Glutamatergic neuron (in vitro differentiated cells): Measurements from ENCODE around the gene CCL27. TPM values are rescaled to one million over a fixed set of nuclear protein-coding genes. Genes with fewer than 3 reads are reported as not detected.

Source experiments
- DNase-seq: peaks from one replicate; pipeline ENCODE4 v3.0.0; 2022
- H3K27ac Mint-ChIP-seq: one replicate; pipeline ENCODE4 v1.8.0; 2020; ENCODE audit warnings: mild to moderate bottlenecking, mixed read lengths, inconsistent platforms; ENCODE audit not compliant: unreplicated experiment
- H3K27me3 Mint-ChIP-seq: one replicate; pipeline ENCODE4 v1.8.0; 2020; ENCODE audit warnings: mild to moderate bottlenecking, moderate library complexity, mixed read lengths, inconsistent platforms; ENCODE audit not compliant: unreplicated experiment
- H3K36me3 Mint-ChIP-seq: one replicate; pipeline ENCODE4 v1.8.0; 2020; ENCODE audit warnings: mild to moderate bottlenecking, mixed read lengths, inconsistent platforms; ENCODE audit not compliant: unreplicated experiment
- H3K4me1 Mint-ChIP-seq: one replicate; pipeline ENCODE4 v1.8.0; 2020; ENCODE audit warnings: mild to moderate bottlenecking, low read depth, mixed read lengths, inconsistent platforms; ENCODE audit not compliant: unreplicated experiment
- H3K4me3 Mint-ChIP-seq: one replicate; pipeline ENCODE4 v1.8.0; 2020; ENCODE audit warnings: mild to moderate bottlenecking, mixed read lengths, inconsistent platforms; ENCODE audit not compliant: unreplicated experiment
- H3K9me3 Mint-ChIP-seq: one replicate; pipeline ENCODE4 v1.8.0; 2020; ENCODE audit warnings: mild to moderate bottlenecking, moderate library complexity, mixed read lengths, inconsistent platforms; ENCODE audit not compliant: unreplicated experiment
- CTCF ChIP-seq: fragments of 200-600 bp; sonication (generic); IDR thresholded peaks from one replicate; pipeline ENCODE4 v1.5.0; 2021; ENCODE audit not compliant: partially characterized antibody, unreplicated experiment
- total RNA-seq: library from RNA; stranded (reverse); fragmentation: NEBNext Ultra II Directional; extraction: Animal tissue kit (Norgen Biotek cat#: 25700); gene quantifications from one replicate; pipeline ENCODE4 v1.2.1, GENCODE V29; 2021; ENCODE audit not compliant: unreplicated experiment

CCL27 gene
- total RNA-seq, 1 donor from 2014 or later, result 1.7 TPM

- Mint-ChIP-seq H3K27ac (peak overlapping the region; percentile 88), H3K9me3 (peaks cover 10% of the 10 kb centered on the region), H3K27me3 (peaks cover 7% of the 10 kb centered on the region), H3K4me1 (peaks cover 4% of the 10 kb centered on the region), H3K4me3 (peak overlapping the region; percentile 94), H3K36me3 (peaks cover 5% of the 10 kb centered on the region)
- peak; percentile 52 for TF ChIP-seq CTCF
- DNase-seq, result peak; percentile 83
Measured at GRCh38 chr9:34664281-34665066, 2.0 kb upstream of the CCL27 start.

GRCh38 chr9:34663303-34663605, 797 bp upstream of the CCL27 start:
- Mint-ChIP-seq H3K9me3 (peaks cover 8% of the 10 kb centered on the region), H3K27me3 (peaks cover 7% of the 10 kb centered on the region), H3K4me3 (no peak overlapping the region), H3K27ac (no peak overlapping the region), H3K36me3 (no peaks in the 10 kb centered on the region), H3K4me1 (peaks cover 6% of the 10 kb centered on the region)
- TF ChIP-seq CTCF, result no peak
- no peak for DNase-seq

GRCh38 chr9:34659592-34660253, 2.7 kb downstream of the CCL27 start:
- Mint-ChIP-seq H3K4me3 (no peak overlapping the region), H3K4me1 (peaks cover 16% of the 10 kb centered on the region), H3K9me3 (peaks cover 9% of the 10 kb centered on the region), H3K36me3 (no peaks in the 10 kb centered on the region), H3K27me3 (peaks cover 3% of the 10 kb centered on the region), H3K27ac (no peak overlapping the region)
- DNase-seq, result no peak
- no peak for TF ChIP-seq CTCF

- Mint-ChIP-seq H3K36me3 (no peaks in the 10 kb centered on the region), H3K4me1 (peaks cover 18% of the 10 kb centered on the region), H3K4me3 (peak overlapping the region; percentile 9), H3K27me3 (peaks cover 2% of the 10 kb centered on the region), H3K27ac (no peak overlapping the region), H3K9me3 (peaks cover 5% of the 10 kb centered on the region)
- TF ChIP-seq CTCF, result no peak
- DNase-seq, result no peak
Measured at GRCh38 chr9:34658461-34658860, 4.0 kb downstream of the CCL27 start.

GRCh38 chr9:34656992-34657391, 5.5 kb downstream of the CCL27 start:
- Mint-ChIP-seq H3K27me3 (peaks cover 6% of the 10 kb centered on the region), H3K4me1 (peaks cover 28% of the 10 kb centered on the region), H3K9me3 (peaks cover 5% of the 10 kb centered on the region), H3K4me3 (no peak overlapping the region), H3K27ac (no peak overlapping the region), H3K36me3 (no peaks in the 10 kb centered on the region)
- TF ChIP-seq CTCF, result no peak
- no peak for DNase-seq
